ENCODE data around the gene PLD1. TPM values are rescaled to one million over a fixed set of nuclear protein-coding genes. Genes with fewer than 3 reads are reported as not detected.

The PLD1 gene
- total and polyA plus RNA-seq, 10 of the 15 experiments (the other 5 are each of a cell fraction or from before 2014, with no cell fraction given): 2.9 to 108 (median 3.6) TPM

DNA sequence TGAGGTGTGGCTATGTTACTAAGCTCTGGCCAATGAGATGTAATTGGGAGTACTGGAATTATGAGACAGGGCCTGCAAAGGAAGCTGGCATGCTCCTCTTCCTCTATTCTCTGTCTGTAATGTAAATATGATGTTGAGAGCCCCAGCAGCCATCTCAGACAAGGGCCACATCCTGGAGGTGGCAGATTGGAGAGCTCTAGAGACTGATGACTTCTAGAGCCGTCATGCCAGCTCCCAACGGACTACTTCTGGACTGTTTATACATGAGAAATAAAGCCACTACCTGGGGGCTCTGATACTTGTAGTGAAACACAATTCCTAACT, 19.7 kb downstream of the PLD1 start:
- Histone ChIP-seq H3K79me2 (ENCODE audit: control insufficient read depth, insufficient read depth, low read length) (no peaks in the 10 kb centered on the region; the same call in 1 of the 2 replicates), H3K9me3 (replicated peaks; ENCODE audit: control insufficient read depth, insufficient read depth, low read length) (no peaks in the 10 kb centered on the region; the same call in 2 of the 3 replicates), H3K27me3 (replicated peaks in 1 of 2; ENCODE audit: control insufficient read depth in 2 of 2, insufficient read depth in 2 of 2, low read length in 1 of 2) (no peaks in the 10 kb centered on the region), H2AFZ (ENCODE audit: control insufficient read depth, low read depth, low read length) (no peak overlapping the region), H3K36me3 (ENCODE audit: control insufficient read depth in 2 of 2, insufficient read depth in 2 of 2, low read length in 1 of 2) (peaks cover 0 to 2% of the 10 kb centered on the region in 2 experiments; a peak in 2 of 4 replicates), H3K9ac (ENCODE audit: control insufficient read depth, insufficient read depth, low read length) (no peak overlapping the region), H3K27ac (ENCODE audit: control insufficient read depth, insufficient read depth) (no peak overlapping the region), H3K4me1 (ENCODE audit: control insufficient read depth, insufficient read depth, low read length) (no peaks in the 10 kb centered on the region; the same call in 1 of the 2 replicates), H3K4me3 (no peak overlapping the region), H4K20me1 (ENCODE audit: control insufficient read depth, insufficient read depth) (no peaks in the 10 kb centered on the region), H3K4me2 (ENCODE audit: control insufficient read depth, insufficient read depth) (no peak overlapping the region)
- in situ Hi-C loops (cut with MboI) (no loop called here), intact Hi-C loops (cut with micrococcal nuclease; ENCODE audit: unreplicated experiment) (no loop called here)
- TF ChIP-seq CEBPB (IDR thresholded peaks at IDR 0.05; ENCODE audit: borderline replicate concordance in 1 of 2, low read depth in 2 of 2, low read length in 2 of 2) (no peak), MYC (IDR thresholded peaks at IDR 0.05; ENCODE audit: insufficient read depth, insufficient read length, insufficient replicate concordance, low read length, severe bottlenecking) (no peak), ASH2L (IDR thresholded peaks at IDR 0.05; ENCODE audit: borderline replicate concordance, low read depth) (no peak)
- ChIA-PET RAD21 (ENCODE audit: unreplicated experiment) (interaction anchor here (0.8 to 7.4 kb wide), 10 partner anchors 11 to 144 kb away, joined by 3 to 93 read pairs (median 8); partner anchors contain the start of gene PLD1), POLR2A (interaction anchor here (0.9 to 5.4 kb wide), 11 partner anchors 9 to 38 kb away, joined by 3 to 53 read pairs (median 7); partner anchors contain the start of gene PLD1), CTCF (interaction anchor here (0.6 to 7.8 kb wide), 15 partner anchors 11 to 551 kb away, joined by 3 to 87 read pairs (median 4); no protein-coding TSS in a partner anchor), SMC1A (ENCODE audit: uncharacterized antibody, unreplicated experiment) (interaction anchor here (0.6 to 10.9 kb wide), 16 partner anchors 10 to 190 kb away, joined by 3 to 187 read pairs (median 8); no protein-coding TSS in a partner anchor)
- DNase-seq (ENCODE audit: low read depth, low spot score) (no peak), FAIRE-seq (no peak), ATAC-seq (peak; percentile 28)
- 39% methylated on average over 2 of the region's 2 CpGs for WGBS (ENCODE audit: insufficient coverage, insufficient replicate concordance, low lambda C conversion rate, missing lambda C conversion rate)
- BruUV-seq (replicated peaks): no TSS peak

DNA sequence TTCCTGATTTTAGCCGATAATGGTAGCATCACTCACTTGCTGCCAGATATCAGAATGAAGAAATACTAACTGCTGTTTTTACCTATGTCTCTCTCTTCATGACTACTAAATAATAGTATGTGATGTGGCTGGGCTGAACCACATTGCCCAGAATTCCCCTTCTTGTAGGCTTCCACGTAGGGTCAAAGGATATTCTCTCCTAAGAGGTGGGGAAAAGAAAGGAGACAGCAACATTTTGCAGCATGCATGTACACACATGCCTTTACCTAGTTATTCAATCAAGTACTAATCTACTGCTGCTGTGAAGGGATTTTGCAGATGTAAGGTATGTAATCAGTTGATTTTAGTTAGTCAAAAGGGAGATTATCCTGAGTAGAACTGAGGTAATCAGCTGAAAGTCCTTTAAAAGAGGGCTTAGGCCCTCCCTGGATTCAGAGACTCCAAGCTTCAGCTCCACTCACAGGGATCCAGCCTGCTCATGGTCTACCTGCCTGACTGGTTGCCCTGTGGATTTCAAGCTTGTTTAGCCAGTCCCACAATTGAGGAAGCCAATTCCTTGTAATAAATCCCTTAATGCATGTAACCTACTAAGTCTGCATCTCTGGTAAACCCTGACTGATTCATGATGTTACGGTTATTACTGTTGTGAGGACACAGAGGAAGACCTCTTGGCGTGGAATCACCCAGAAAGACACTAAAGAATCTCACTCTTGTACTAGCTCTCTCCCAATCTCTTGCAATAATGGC, 20.4 kb downstream of the PLD1 start:
- H3K9ac ChIP-seq (ENCODE audit: control insufficient read depth, insufficient read depth, low read length): no peak overlapping the region
- no peak overlapping the region for H2AFZ ChIP-seq (ENCODE audit: control insufficient read depth, low read depth, low read length)
- WGBS (ENCODE audit: insufficient coverage, insufficient replicate concordance, low lambda C conversion rate, missing lambda C conversion rate): 43% methylated on average over 4 of the region's 4 CpGs
- H4K20me1 ChIP-seq (ENCODE audit: control insufficient read depth, insufficient read depth): no peaks in the 10 kb centered on the region
- H3K36me3 ChIP-seq (ENCODE audit: control insufficient read depth in 2 of 2, insufficient read depth in 2 of 2, low read length in 1 of 2): peaks cover 0 to 2% of the 10 kb centered on the region in 2 experiments; a peak in 2 of 4 replicates
- ChIA-PET CTCF (interaction anchor here (0.7 to 7.8 kb wide), 12 partner anchors 12 to 542 kb away, joined by 3 to 87 read pairs (median 6); partner anchors contain the start of gene PLD1), SMC1A (ENCODE audit: uncharacterized antibody, unreplicated experiment) (interaction anchor here (0.6 to 10.9 kb wide), 16 partner anchors 9 to 175 kb away, joined by 3 to 187 read pairs (median 8); no protein-coding TSS in a partner anchor), RAD21 (ENCODE audit: unreplicated experiment) (interaction anchor here (0.8 to 7.4 kb wide), 14 partner anchors 7 to 144 kb away, joined by 3 to 93 read pairs (median 9); partner anchors contain the start of gene PLD1), POLR2A (interaction anchor here (0.9 to 5.4 kb wide), 10 partner anchors 9 to 39 kb away, joined by 3 to 53 read pairs (median 6); partner anchors contain the start of gene PLD1)
- no peaks in the 10 kb centered on the region; the same call in 2 of the 3 replicates for H3K9me3 ChIP-seq (replicated peaks; ENCODE audit: control insufficient read depth, insufficient read depth, low read length)
- no peak overlapping the region for H3K4me2 ChIP-seq (ENCODE audit: control insufficient read depth, insufficient read depth)
- H3K27me3 ChIP-seq (replicated peaks in 1 of 2; ENCODE audit: control insufficient read depth in 2 of 2, insufficient read depth in 2 of 2, low read length in 1 of 2): no peaks in the 10 kb centered on the region
- FAIRE-seq (no peak), ATAC-seq (peak; percentile 7), DNase-seq (ENCODE audit: low read depth, low spot score) (no peak)
- H3K4me1 ChIP-seq (ENCODE audit: control insufficient read depth, insufficient read depth, low read length): no peaks in the 10 kb centered on the region; the same call in 1 of the 2 replicates
- no peak for TF ChIP-seq NRF1 (conservative IDR thresholded peaks at IDR 0.05; ENCODE audit: low read depth, low read length)
- no peak for TF ChIP-seq NR2F1 (conservative IDR thresholded peaks at IDR 0.05)
- peak; percentile 73 for TF ChIP-seq NR2C1 (IDR thresholded peaks at IDR 0.05)
- H3K4me3 ChIP-seq: no peak overlapping the region
- no peaks in the 10 kb centered on the region; the same call in 1 of the 2 replicates for H3K79me2 ChIP-seq (ENCODE audit: control insufficient read depth, insufficient read depth, low read length)
- no TSS peak for BruUV-seq (replicated peaks)
- in situ Hi-C loops (cut with MboI): no loop called here
- H3K27ac ChIP-seq (ENCODE audit: control insufficient read depth, insufficient read depth): no peak overlapping the region
- intact Hi-C loops (cut with micrococcal nuclease; ENCODE audit: unreplicated experiment): no loop called here

Measured in GM12878 (cell line).